ENCODE measurements around the gene TH. TPM values are rescaled to one million over a fixed set of nuclear protein-coding genes. Genes with fewer than 3 reads are reported as not detected.
"Not testable (repeated sequence)": the region's sequence is repeated elsewhere in the genome, so short reads cannot be mapped to it uniquely, and the experiment has no call there.

TH gene
- total RNA-seq, 2 donors from 2014 or later: not detected

- H3K27ac Mint-ChIP-seq; DNase-seq (ENCODE audit: low spot score in 2 of 2): not testable (repeated sequence)
Observed at GRCh38 chr11:2124736-2125484, 46.7 kb downstream of the TH start.

GRCh38 chr11:2123628-2123960, 48.0 kb downstream of the TH start:
- H3K9me3 Mint-ChIP-seq: no peaks in the 10 kb centered on the region

More at GRCh38 chr11:2124736-2125484, 46.7 kb downstream of the TH start:
- ATAC-seq, H3K9me3 Mint-ChIP-seq, H3K36me3 Mint-ChIP-seq: not testable (repeated sequence)

GRCh38 chr11:2122907-2123627, 48.5 kb downstream of the TH start:
- no peaks in the 10 kb centered on the region for H3K36me3 Mint-ChIP-seq
- no peaks in the 10 kb centered on the region for H3K9me3 Mint-ChIP-seq
- peak overlapping the region in 1 of 2 donors; percentile 33 for H3K27ac Mint-ChIP-seq
- ATAC-seq: no peak
- no peak for DNase-seq (ENCODE audit: low spot score in 2 of 2)

More at GRCh38 chr11:2123628-2123960, 48.0 kb downstream of the TH start:
- ATAC-seq: no peak
- no peak for DNase-seq (ENCODE audit: low spot score in 2 of 2)
- H3K27ac Mint-ChIP-seq: no peak overlapping the region
- H3K36me3 Mint-ChIP-seq: no peaks in the 10 kb centered on the region

GRCh38 chr11:2122222-2122906, 49.3 kb downstream of the TH start:
- Mint-ChIP-seq H3K27ac (no peak overlapping the region), H3K36me3 (no peaks in the 10 kb centered on the region), H3K9me3 (peaks cover 0 to 3% of the 10 kb centered on the region in 2 donors)
- peak in 1 of 2 donors; percentile 26 for ATAC-seq
- no peak for DNase-seq (ENCODE audit: low spot score in 2 of 2)

- DNase-seq (ENCODE audit: low spot score in 2 of 2) (no peak), ATAC-seq (no peak)
- peaks cover 0 to 7% of the 10 kb centered on the region in 2 donors for H3K9me3 Mint-ChIP-seq
- H3K36me3 Mint-ChIP-seq: peaks cover 0 to 1% of the 10 kb centered on the region in 2 donors
- no peak overlapping the region for H3K27ac Mint-ChIP-seq
Observed at GRCh38 chr11:2121227-2122130, 50.1 kb downstream of the TH start.

- H3K9me3 Mint-ChIP-seq: peaks cover 0 to 11% of the 10 kb centered on the region in 2 donors
- peaks cover 0 to 6% of the 10 kb centered on the region in 2 donors for H3K36me3 Mint-ChIP-seq
- no peak overlapping the region for H3K27ac Mint-ChIP-seq
- ATAC-seq: no peak
- DNase-seq (ENCODE audit: low spot score in 2 of 2): no peak
Observed at GRCh38 chr11:2120359-2121100, 51.1 kb downstream of the TH start.

- Mint-ChIP-seq H3K36me3 (peaks cover 0 to 6% of the 10 kb centered on the region in 2 donors), H3K9me3 (peaks cover 0 to 11% of the 10 kb centered on the region in 2 donors), H3K27ac (no peak overlapping the region)
- ATAC-seq: no peak
- no peak for DNase-seq (ENCODE audit: low spot score in 2 of 2)
Observed at GRCh38 chr11:2118677-2119076, 52.9 kb downstream of the TH start.

- DNase-seq (ENCODE audit: low spot score in 2 of 2) (no peak), ATAC-seq (no peak)
- peaks cover 0 to 6% of the 10 kb centered on the region in 2 donors for H3K36me3 Mint-ChIP-seq
- no peak overlapping the region for H3K27ac Mint-ChIP-seq
- peaks cover 0 to 11% of the 10 kb centered on the region in 2 donors for H3K9me3 Mint-ChIP-seq
Observed at GRCh38 chr11:2116680-2117079, 54.9 kb downstream of the TH start.

GRCh38 chr11:2115308-2115707, 56.3 kb downstream of the TH start:
- DNase-seq (ENCODE audit: low spot score in 2 of 2): no peak
- Mint-ChIP-seq H3K9me3 (peaks cover 0 to 11% of the 10 kb centered on the region in 2 donors), H3K36me3 (peaks cover 0 to 6% of the 10 kb centered on the region in 2 donors), H3K27ac (no peak overlapping the region)
- no peak for ATAC-seq

- Mint-ChIP-seq H3K27ac (no peak overlapping the region), H3K36me3 (peaks cover 0 to 6% of the 10 kb centered on the region in 2 donors)
- ATAC-seq: no peak
Observed at GRCh38 chr11:2114430-2115241, 57.0 kb downstream of the TH start.

More at GRCh38 chr11:2114430-2115241, 57.0 kb downstream of the TH start:
- DNase-seq (ENCODE audit: low spot score in 2 of 2): no peak
- H3K9me3 Mint-ChIP-seq: peaks cover 0 to 11% of the 10 kb centered on the region in 2 donors

Other genes starting within 250 kb of the TH start
- 100 to 1,000 TPM in 1 of 2 donors, 10 to 100 TPM in 1; 96.4 to 132 TPM for gene MRPL23, start 224.5 kb downstream of the TH start, total RNA-seq
- gene H19, start 174.0 kb downstream of the TH start, total RNA-seq: under 1 TPM in 1 of 2 donors, not detected in 1; 0.64 TPM
- 1 to 10 TPM in 1 of 2 donors, under 1 TPM in 1; 0.31 to 2.0 TPM for gene IGF2, start 32.4 kb downstream of the TH start, total RNA-seq
- gene INS, start 10.6 kb downstream of the TH start, total RNA-seq: not detected
- 1 to 10 TPM in 1 of 2 donors, not detected in 1; 8.7 TPM for gene ASCL2, start 98.8 kb upstream of the TH start, total RNA-seq
- gene C11orf21, start 130.1 kb upstream of the TH start, total RNA-seq: 10 to 100 TPM in 1 of 2 donors, 1 to 10 TPM in 1; 7.8 to 10.2 TPM
- 1 to 10 TPM; 5.6 to 7.6 TPM for gene TSPAN32, start 130.2 kb upstream of the TH start, total RNA-seq
- gene CD81, start 205.5 kb upstream of the TH start, total RNA-seq: 100 to 1,000 TPM; 107 to 142 TPM
- 10 to 100 TPM; 31.8 to 38.7 TPM for gene TSSC4, start 228.9 kb upstream of the TH start, total RNA-seq